Pancreas (tissue), 10 donors: ENCODE data around the gene FMN2. TPM values are rescaled to one million over a fixed set of nuclear protein-coding genes. Genes with fewer than 3 reads are reported as not detected.

Source experiments
- ATAC-seq, 4 donors: fragments of 200-7000 bp; cut with Tn5 transposase; one replicate each; pipeline versions ENCODE4 v1.8.0 to v1.9.1; 2020; ENCODE audit warnings: mild to moderate bottlenecking in 4 of 4, moderate library complexity in 4 of 4
- DNase-seq, 6 donors: peaks; one replicate each; pipeline ENCODE4 v3.0.0-alpha.2; 2020
- FAIRE-seq: peaks from 2 replicates; lab custom pipeline; 2012; peaks lifted over from hg19 to GRCh38; lab: Jason Lieb, UNC
- H3K27ac ChIP-seq, 4 donors: fragments of 200-600 bp; sonication (generic); 1 replicate in 3 of 4; 2 replicates in 1 of 4; pipeline versions ENCODE4 v1.5.0 to v1.8.0; 2020
- H3K27me3 ChIP-seq, 4 donors: fragments of 200-600 bp; one replicate each; pipeline ENCODE4 v1.8.0; 2021
- H3K36me3 ChIP-seq, 3 donors: fragments of 200-600 bp; sonication (generic) in 1 of 3; one replicate each; pipeline versions ENCODE4 v1.5.0 to v1.8.0; 2020 to 2021
- H3K4me1 ChIP-seq, 3 donors: fragments of 200-600 bp; one replicate each; pipeline ENCODE4 v1.8.0; 2021
- H3K4me3 ChIP-seq, 4 donors: fragments of 200-600 bp; sonication (generic) in 2 of 4; one replicate each; pipeline versions ENCODE4 v1.5.0 to v1.8.0; 2020 to 2021
- H3K9me3 ChIP-seq, 4 donors: fragments of 200-600 bp; one replicate each; pipeline ENCODE4 v1.8.0; 2021
- CTCF ChIP-seq, 4 donors: fragments of 200-600 bp; sonication (generic) in 3 of 4; IDR thresholded peaks; one replicate each; pipeline versions ENCODE4 v1.5.0 to v1.8.0; 2021; ENCODE audit warnings: antibody characterized with exemption in 4 of 4
- WGBS, 2 donors: extraction: QIAGEN DNeasy Blood & Tissue Kit; methylation state at CpG; one replicate each; pipeline ENCODE4 v1.1.7; 2013; 5-methylcytosine and 5-hydroxymethylcytosine counted together
- intact Hi-C, 3 donors: fragments of 100-400 bp; cut with DNase I; formaldehyde crosslinking; loops; one replicate each; pipeline versions ENCODE4 v1.11.1 to v1.14.2; 2022
- polyA plus RNA-seq, 2 donors: library from polyadenylated mRNA; stranded (reverse); fragments of 200-250 nt; gene quantifications; one replicate each; pipeline ENCODE4 v1.2.3, GENCODE V29; 2013
- total RNA-seq, 6 donors: library from RNA; stranded (reverse); fragmentation: NEBNext Ultra II Directional in 4 of 6; extraction: Animal tissue kit (Norgen Biotek cat#: 25700) in 4 of 6; gene quantifications; one replicate each; pipeline versions ENCODE4 v1.2.1 to v1.2.4, GENCODE V29; 2021 to 2023
- donor health status: healthy with polysubstance abuse.
- donor health status: DM: no; HTN: no; CAD: no; lungs with moderate emphysema.
- donor health status: DM: no; HTN: no; CAD: no.
- donor health status: control.
- donor health status: control.
- donor health status: Bipolar disorder and iron deficiency.
- donor health status: DM: yes; HTN: yes; CAD: no.
- donor health status: DM: no; HTN: no; CAD: no.
- donor health status: DM: no; HTN: no; CAD: no.
- donor health status: DM: yes; HTN: yes; CAD: no.

Gene FMN2
- total and polyA plus RNA-seq, 8 donors = 0.56 to 8.2 (median 2.0) TPM

GRCh38 chr1:240467895-240468294, 376.2 kb downstream of the FMN2 start:
- FAIRE-seq = no peak
- Histone ChIP-seq H3K36me3 (no peaks in the 10 kb centered on the region), H3K4me3 (no peak overlapping the region), H3K27me3 (no peaks in the 10 kb centered on the region), H3K27ac (no peak overlapping the region), H3K9me3 (no peaks in the 10 kb centered on the region), H3K4me1 (no peaks in the 10 kb centered on the region)
- ATAC-seq = no peak
- no peak for DNase-seq
- intact Hi-C loops = no loop called here
- TF ChIP-seq CTCF (IDR thresholded peaks at IDR 0.05) = no peak

DNA sequence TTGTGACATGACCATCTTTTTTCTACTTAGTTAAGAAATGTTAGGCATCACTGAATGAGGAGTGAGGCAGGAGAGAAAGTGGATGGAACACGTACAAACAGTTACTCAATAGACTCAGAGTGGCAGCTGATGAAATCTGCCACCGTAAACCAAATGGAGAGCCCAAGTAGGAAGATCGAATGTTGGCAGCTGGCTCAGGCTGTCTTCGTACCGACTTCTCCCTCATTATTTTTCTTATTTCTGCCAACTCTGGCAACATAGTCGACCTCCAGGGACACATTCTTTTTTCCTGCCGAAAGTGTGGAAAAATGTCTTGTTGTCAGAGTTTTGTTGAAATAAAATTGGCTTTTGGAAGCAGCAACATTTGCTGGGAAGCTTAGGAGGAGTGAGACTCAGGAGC, 377.0 kb downstream of the FMN2 start:
- no peak overlapping the region for H3K27ac ChIP-seq
- intact Hi-C loops = no loop called here
- no peak overlapping the region for H3K4me3 ChIP-seq
- H3K9me3 ChIP-seq = no peaks in the 10 kb centered on the region
- H3K36me3 ChIP-seq = no peaks in the 10 kb centered on the region
- FAIRE-seq (no peak), ATAC-seq (no peak), DNase-seq (no peak)
- no peaks in the 10 kb centered on the region for H3K27me3 ChIP-seq
- 66 to 75% methylated on average over 7 of the region's 7 CpGs for WGBS, 2 donors
- TF ChIP-seq CTCF (IDR thresholded peaks at IDR 0.05) = no peak
- no peaks in the 10 kb centered on the region for H3K4me1 ChIP-seq

- Histone ChIP-seq H3K36me3 (no peaks in the 10 kb centered on the region), H3K4me1 (no peaks in the 10 kb centered on the region), H3K27ac (no peak overlapping the region), H3K27me3 (no peaks in the 10 kb centered on the region), H3K4me3 (no peak overlapping the region), H3K9me3 (no peaks in the 10 kb centered on the region)
- FAIRE-seq (no peak), ATAC-seq (no peak), DNase-seq (no peak)
- 25 to 28% methylated on average over 5 of the region's 5 CpGs for WGBS, 2 donors
- intact Hi-C loops = no loop called here
- TF ChIP-seq CTCF (IDR thresholded peaks at IDR 0.05) = no peak
Measured at GRCh38 chr1:240474133-240474614, 382.5 kb downstream of the FMN2 start.

GRCh38 chr1:240475832-240476231, 384.1 kb downstream of the FMN2 start:
- TF ChIP-seq CTCF (IDR thresholded peaks at IDR 0.05) = no peak
- DNase-seq = no peak
- no peak for FAIRE-seq
- Histone ChIP-seq H3K4me3 (no peak overlapping the region), H3K4me1 (no peaks in the 10 kb centered on the region), H3K36me3 (no peaks in the 10 kb centered on the region), H3K27ac (no peak overlapping the region), H3K27me3 (no peaks in the 10 kb centered on the region), H3K9me3 (no peaks in the 10 kb centered on the region)
- ATAC-seq = no peak
- intact Hi-C loops = no loop called here
- 43 to 58% methylated on average over 4 of the region's 4 CpGs for WGBS, 2 donors

GRCh38 chr1:240478536-240478935, 386.9 kb downstream of the FMN2 start:
- Histone ChIP-seq H3K27ac (no peak overlapping the region), H3K36me3 (no peaks in the 10 kb centered on the region), H3K27me3 (no peaks in the 10 kb centered on the region), H3K4me3 (no peak overlapping the region), H3K4me1 (no peaks in the 10 kb centered on the region), H3K9me3 (no peaks in the 10 kb centered on the region)
- FAIRE-seq (no peak), DNase-seq (no peak), ATAC-seq (no peak)
- WGBS, 2 donors = 65 to 76% methylated on average over 6 of the region's 6 CpGs
- no peak for TF ChIP-seq CTCF (IDR thresholded peaks at IDR 0.05)
- intact Hi-C loops = no loop called here
